ENCODE measurements around the gene MORC4.

The MORC4 gene

DNA sequence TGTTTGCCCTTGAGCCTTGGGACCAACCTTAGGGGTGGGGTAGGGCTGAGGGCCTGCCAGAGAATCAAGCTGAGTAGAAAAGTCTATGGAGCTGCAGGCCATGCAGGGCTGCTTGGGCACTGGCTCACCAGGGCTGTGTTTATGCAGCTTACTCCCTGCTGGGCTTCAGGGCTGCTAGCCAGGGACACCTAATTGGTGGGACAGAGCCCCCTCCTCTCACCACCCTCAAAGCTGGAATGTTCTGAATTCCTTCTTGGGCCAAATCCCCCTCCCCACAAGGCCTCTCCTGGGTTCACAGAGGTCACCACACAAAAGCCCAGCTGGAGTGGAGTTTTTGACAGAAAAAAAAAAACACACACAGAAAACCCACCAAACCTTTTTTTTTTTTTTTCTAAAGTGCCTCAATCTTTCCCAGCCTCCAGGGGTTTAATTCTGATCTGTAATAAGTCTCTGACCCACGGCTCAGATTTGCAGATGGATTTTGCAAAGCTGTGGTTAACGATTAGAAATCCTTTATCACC is 80.0 kb downstream of the MORC4 start, which contains the start of gene CLDN2:
Gene CLDN2 (plus strand): TSS at position 471 of the 521 bp plus-strand sequence. CDS start 7,827 bp downstream, outside the sequence.
- no peak within 1 kb of the TSS for H3K4me3 Mint-ChIP-seq
- no peak for TF ChIP-seq CTCF (IDR thresholded peaks at IDR 0.05; ENCODE audit: unreplicated experiment in 3 of 3)
- no peaks in the 10 kb centered on the region for H3K9me3 Mint-ChIP-seq
- no peaks in the 10 kb centered on the region for H3K4me1 Mint-ChIP-seq
- peak within 1 kb of the TSS in 1 of 3 experiments; percentile 40 for H3K27ac Mint-ChIP-seq
- H3K36me3 Mint-ChIP-seq (ENCODE audit: low read depth), result no peaks in the 10 kb centered on the region
- no peaks in the 10 kb centered on the region for H3K27me3 Mint-ChIP-seq (ENCODE audit: low read depth)

DNA sequence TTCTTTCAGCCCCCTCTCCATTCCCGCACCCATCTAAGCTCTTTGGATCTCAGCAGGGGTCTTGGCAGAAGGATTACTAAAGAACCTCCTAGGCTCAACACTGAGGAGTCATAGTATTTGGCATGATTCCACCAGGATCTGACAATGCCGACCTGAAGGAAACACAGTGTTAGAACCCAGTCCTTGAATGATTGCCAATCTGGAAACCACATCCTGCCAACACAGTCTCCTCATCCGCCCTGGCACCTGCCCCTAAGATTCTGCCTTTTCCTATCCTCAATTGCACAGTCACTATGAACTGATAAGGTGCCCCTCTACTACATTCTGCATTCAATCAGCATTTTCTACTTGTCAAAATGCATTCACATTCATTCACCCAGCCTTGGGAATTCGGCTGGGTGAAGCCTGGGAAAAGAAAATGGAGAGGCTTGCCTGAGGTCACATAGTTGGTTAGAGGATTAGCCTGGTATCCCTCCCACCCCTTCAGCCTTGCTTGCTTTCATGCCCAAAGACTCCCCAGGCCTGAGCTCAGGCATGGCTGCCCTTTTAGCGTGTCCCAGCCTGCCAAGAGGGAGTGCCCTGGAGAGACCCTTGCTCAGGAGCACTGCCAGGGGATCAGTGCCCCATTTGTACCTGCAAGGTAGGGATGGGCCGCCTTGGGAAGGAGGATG is 82.0 kb downstream of the MORC4 start:
- no peaks in the 10 kb centered on the region for H3K9me3 Mint-ChIP-seq
- H3K27ac Mint-ChIP-seq, result no peak overlapping the region
- no peaks in the 10 kb centered on the region for H3K27me3 Mint-ChIP-seq (ENCODE audit: low read depth)
- no peaks in the 10 kb centered on the region for H3K4me1 Mint-ChIP-seq
- no peak overlapping the region for H3K4me3 Mint-ChIP-seq
- H3K36me3 Mint-ChIP-seq (ENCODE audit: low read depth), result no peaks in the 10 kb centered on the region
- no peak for TF ChIP-seq CTCF (IDR thresholded peaks at IDR 0.05; ENCODE audit: unreplicated experiment in 3 of 3)

DNA sequence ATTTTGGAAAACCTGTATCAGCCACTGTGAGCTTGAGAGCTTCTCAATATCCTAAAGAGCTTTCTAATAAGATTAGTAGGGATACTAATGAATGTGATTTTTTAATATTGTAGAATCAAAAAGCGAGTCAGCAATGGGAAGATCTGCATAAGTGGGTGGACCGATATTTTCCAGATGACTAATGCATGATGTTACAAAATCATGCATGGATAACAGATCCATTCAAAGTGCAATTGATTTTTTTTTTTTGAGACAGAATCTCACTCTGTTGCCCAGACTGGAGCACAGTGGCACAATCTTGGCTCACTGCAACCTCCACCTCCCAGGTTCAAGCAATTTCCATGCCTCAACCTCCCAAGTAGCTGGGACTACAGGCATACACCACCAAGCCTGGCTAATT is 87.1 kb downstream of the MORC4 start:
- Mint-ChIP-seq H3K4me1 (peaks cover 8% of the 10 kb centered on the region), H3K4me3 (no peak overlapping the region), H3K27ac (no peak overlapping the region), H3K27me3 (ENCODE audit: low read depth) (peaks cover 9% of the 10 kb centered on the region), H3K9me3 (peaks cover 7% of the 10 kb centered on the region), H3K36me3 (ENCODE audit: low read depth) (no peaks in the 10 kb centered on the region)
- no peak for TF ChIP-seq CTCF (IDR thresholded peaks at IDR 0.05; ENCODE audit: unreplicated experiment in 3 of 3)

GRCh38 chrX:106906361-106906760 is 93.7 kb downstream of the MORC4 start:
- H3K9me3 Mint-ChIP-seq, result peaks cover 7% of the 10 kb centered on the region
- no peak overlapping the region for H3K4me3 Mint-ChIP-seq
- peaks cover 2% of the 10 kb centered on the region for H3K27me3 Mint-ChIP-seq (ENCODE audit: low read depth)
- H3K4me1 Mint-ChIP-seq, result peaks cover 38% of the 10 kb centered on the region
- peak overlapping the region; percentile 64 to 90 (median 83) for H3K27ac Mint-ChIP-seq
- no peak for TF ChIP-seq CTCF (IDR thresholded peaks at IDR 0.05; ENCODE audit: unreplicated experiment in 3 of 3)
- H3K36me3 Mint-ChIP-seq (ENCODE audit: low read depth), result no peaks in the 10 kb centered on the region

- Mint-ChIP-seq H3K27ac (peak overlapping the region; percentile 64 to 90 (median 83)), H3K9me3 (peaks cover 7% of the 10 kb centered on the region), H3K27me3 (ENCODE audit: low read depth) (no peaks in the 10 kb centered on the region), H3K36me3 (ENCODE audit: low read depth) (no peaks in the 10 kb centered on the region), H3K4me3 (no peak overlapping the region), H3K4me1 (peaks cover 38% of the 10 kb centered on the region)
- no peak for TF ChIP-seq CTCF (IDR thresholded peaks at IDR 0.05; ENCODE audit: unreplicated experiment in 3 of 3)
Measured at GRCh38 chrX:106905064-106905708, 94.8 kb downstream of the MORC4 start.
